SK-N-SH (cell line): ENCODE measurements around the gene POLR3H. TPM values are rescaled to one million over a fixed set of nuclear protein-coding genes. Genes with fewer than 3 reads are reported as not detected.

ENCODE experiments used
- CTCF ChIA-PET: fragments of 300-600, 350-600 bp; formaldehyde crosslinking; extraction: SDS; loops from one replicate; lab custom pipeline; 2021; lab: Yijun Ruan, JAX
- POLR2A ChIA-PET: fragments of 350-600 bp; sonication (Branson Sonifier 250); formaldehyde crosslinking; extraction: SDS; loops from one replicate; lab custom pipeline; 2020; ENCODE audit warnings: antibody characterized with exemption, inconsistent platforms; lab: Yijun Ruan, JAX
- DNase-seq: peaks from one replicate; pipeline ENCODE4 v3.0.0; 2012
- H2AFZ ChIP-seq: fragments of 200-600 bp; sonication (generic); 2 replicates; pipeline ENCODE4 v1.8.1; 2016; ENCODE audit warnings: antibody characterized with exemption, mild to moderate bottlenecking, low read depth
- H3F3A ChIP-seq: fragments of 200-600 bp; sonication (generic); replicated peaks from 2 replicates; pipeline ENCODE3; 2016; ENCODE audit warnings: antibody characterized with exemption, mild to moderate bottlenecking; ENCODE audit not compliant: insufficient read depth
- H3K27ac ChIP-seq, 2 experiments: fragments of 200-500 bp in 1 of 2; fragments of 200-600 bp in 1 of 2; sonication (Bioruptor generic) in 1 of 2; sonication (generic), shearing (Covaris generic) in 1 of 2; 2 replicates each; pipeline versions ENCODE4 v1.5.1 to v1.6.1; 2014 to 2016; ENCODE audit warnings: low read depth in 2 of 2, inconsistent platforms in 1 of 2, low read length in 1 of 2, mild to moderate bottlenecking in 1 of 2, mixed read lengths in 1 of 2
- H3K27me3 ChIP-seq: fragments of 200-600 bp; sonication (generic), shearing (Covaris generic); 2 replicates; pipeline ENCODE4 v1.6.1; 2016; ENCODE audit warnings: mixed run types; ENCODE audit not compliant: insufficient read depth
- H3K36me3 ChIP-seq, 2 experiments: fragments of 200-500 bp in 1 of 2; fragments of 200-600 bp in 1 of 2; sonication (Bioruptor generic) in 1 of 2; sonication (generic) in 1 of 2; replicated peaks in 1 of 2; 2 replicates each; pipeline versions ENCODE3 to v1.5.1; 2014 to 2016; ENCODE audit warnings: low read length in 1 of 2, mild to moderate bottlenecking in 1 of 2; ENCODE audit not compliant: insufficient read depth in 2 of 2, control insufficient read depth in 1 of 2
- H3K4me1 ChIP-seq, 2 experiments: fragments of 200-500 bp in 1 of 2; fragments of 200-600 bp in 1 of 2; sonication (Bioruptor generic) in 1 of 2; sonication (generic), shearing (Covaris generic) in 1 of 2; 2 replicates each; pipeline versions ENCODE4 v1.5.1 to v1.6.1; 2014 to 2016; ENCODE audit warnings: low read depth in 1 of 2, low read length in 1 of 2, mixed run types in 1 of 2; ENCODE audit not compliant: insufficient read depth in 2 of 2, control insufficient read depth in 1 of 2
- H3K4me2 ChIP-seq: fragments of 200-600 bp; sonication (generic), shearing (Covaris generic); 2 replicates; pipeline ENCODE4 v1.6.1; 2017; ENCODE audit warnings: mixed run types
- H3K4me3 ChIP-seq, 2 experiments: fragments of 200-500 bp in 1 of 2; fragments of 200-600 bp in 1 of 2; sonication (Bioruptor generic) in 1 of 2; sonication (generic), shearing (Covaris generic) in 1 of 2; 2 replicates each; pipeline versions ENCODE4 v1.5.1 to v1.8.1; 2014 to 2016; ENCODE audit warnings: low read depth in 2 of 2, inconsistent platforms in 1 of 2, low read length in 1 of 2, mild to moderate bottlenecking in 1 of 2, mixed read lengths in 1 of 2, moderate library complexity in 1 of 2
- H3K79me2 ChIP-seq: fragments of 200-600 bp; sonication (generic); 2 replicates; pipeline ENCODE4 v1.8.1; 2017; ENCODE audit warnings: mild to moderate bottlenecking; ENCODE audit not compliant: insufficient read depth
- H3K9ac ChIP-seq: fragments of 200-600 bp; sonication (generic); 2 replicates; pipeline ENCODE4 v1.6.1; 2017; ENCODE audit warnings: mixed run types
- H3K9me2 ChIP-seq: fragments of 200-600 bp; sonication (generic); 2 replicates; pipeline ENCODE4 v1.6.1; 2017; ENCODE audit warnings: mixed run types
- H3K9me3 ChIP-seq: fragments of 200-600 bp; sonication (generic); 2 replicates; pipeline ENCODE4 v1.6.1; 2017; ENCODE audit warnings: mixed run types, mild to moderate bottlenecking, moderate library complexity
- H4K20me1 ChIP-seq: fragments of 200-600 bp; sonication (generic); 2 replicates; pipeline ENCODE4 v1.6.1; 2017; ENCODE audit warnings: mild to moderate bottlenecking, mixed run types; ENCODE audit not compliant: insufficient read depth
- CHD2 ChIP-seq: fragments of 150-350 bp; IDR thresholded peaks from 2 replicates; pipeline ENCODE4 v1.6.1; 2018; ENCODE audit warnings: low read length; ENCODE audit not compliant: partially characterized antibody
- EP300 ChIP-seq, 2 experiments: IDR thresholded peaks; 2 replicates each; pipeline versions ENCODE4 v1.4.0 to v1.6.1; 2012; ENCODE audit warnings: borderline replicate concordance in 1 of 2, low read depth in 1 of 2, low read length in 1 of 2
- FOXM1 ChIP-seq: IDR thresholded peaks from 2 replicates; pipeline ENCODE4 v1.4.0; 2012; ENCODE audit warnings: low read depth, mild to moderate bottlenecking
- GABPA ChIP-seq: IDR thresholded peaks from 2 replicates; pipeline ENCODE4 v1.4.0; 2012; ENCODE audit warnings: low read depth, mild to moderate bottlenecking
- GATA2 ChIP-seq: sonication (generic); formaldehyde crosslinking; IDR thresholded peaks from 2 replicates; pipeline ENCODE4 v1.5.0; 2020; ENCODE audit warnings: mild to moderate bottlenecking, missing genetic modification reagents
- JUND ChIP-seq: IDR thresholded peaks from 2 replicates; pipeline ENCODE4 v1.4.0; 2012
- MAX ChIP-seq: IDR thresholded peaks from 2 replicates; pipeline ENCODE4 v1.4.0; 2012; ENCODE audit warnings: low read depth
- MEF2A ChIP-seq: IDR thresholded peaks from 2 replicates; pipeline ENCODE4 v1.4.0; 2012; ENCODE audit warnings: low read depth, borderline replicate concordance
- NFIC ChIP-seq: IDR thresholded peaks from 2 replicates; pipeline ENCODE4 v1.4.0; 2012; ENCODE audit warnings: borderline replicate concordance
- NRF1 ChIP-seq: IDR thresholded peaks from 2 replicates; pipeline ENCODE4 v1.6.1; 2012; ENCODE audit warnings: low read depth, mild to moderate bottlenecking, low read length
- PBX3 ChIP-seq: IDR thresholded peaks from 2 replicates; pipeline ENCODE4; 2012
- RAD21 ChIP-seq: IDR thresholded peaks from 2 replicates; pipeline ENCODE4 v1.6.1; 2012; ENCODE audit warnings: mild to moderate bottlenecking, low read length
- SIN3A ChIP-seq: IDR thresholded peaks from 2 replicates; pipeline ENCODE4 v1.6.1; 2012; ENCODE audit warnings: low read depth, mild to moderate bottlenecking, low read length, moderate library complexity, borderline replicate concordance
- TAF1 ChIP-seq: IDR thresholded peaks from 2 replicates; pipeline ENCODE4 v1.6.1; 2012; ENCODE audit warnings: low read depth, mild to moderate bottlenecking, low read length, moderate library complexity, borderline replicate concordance
- YY1 ChIP-seq: IDR thresholded peaks from 2 replicates; pipeline ENCODE4 v1.4.0; 2012; ENCODE audit warnings: low read depth, mild to moderate bottlenecking
- WGBS: methylation state at CpG from one replicate; pipeline ENCODE4 v1.1.6; 2017; ENCODE audit warnings: low lambda C conversion rate; 5-methylcytosine and 5-hydroxymethylcytosine counted together
- polyA plus RNA-seq, 3 experiments: library from polyadenylated mRNA; depleted of rRNA; stranded (reverse); fragments of >200 nt; gene quantifications; 2 replicates each; pipeline ENCODE4 v1.2.3, GENCODE V29; 2012
- TF ChIP-seq, protein P1 (sequence below): fragments of 150-350 bp; IDR thresholded peaks from 2 replicates; pipeline ENCODE4 v1.6.1; 2017; ENCODE audit warnings: antibody characterized with exemption, low read length, low read depth, borderline replicate concordance

Gene POLR3H
- polyA plus RNA-seq, 1 of the 3 experiments (the other 2 are of a cell fraction): 22.9 TPM

DNA sequence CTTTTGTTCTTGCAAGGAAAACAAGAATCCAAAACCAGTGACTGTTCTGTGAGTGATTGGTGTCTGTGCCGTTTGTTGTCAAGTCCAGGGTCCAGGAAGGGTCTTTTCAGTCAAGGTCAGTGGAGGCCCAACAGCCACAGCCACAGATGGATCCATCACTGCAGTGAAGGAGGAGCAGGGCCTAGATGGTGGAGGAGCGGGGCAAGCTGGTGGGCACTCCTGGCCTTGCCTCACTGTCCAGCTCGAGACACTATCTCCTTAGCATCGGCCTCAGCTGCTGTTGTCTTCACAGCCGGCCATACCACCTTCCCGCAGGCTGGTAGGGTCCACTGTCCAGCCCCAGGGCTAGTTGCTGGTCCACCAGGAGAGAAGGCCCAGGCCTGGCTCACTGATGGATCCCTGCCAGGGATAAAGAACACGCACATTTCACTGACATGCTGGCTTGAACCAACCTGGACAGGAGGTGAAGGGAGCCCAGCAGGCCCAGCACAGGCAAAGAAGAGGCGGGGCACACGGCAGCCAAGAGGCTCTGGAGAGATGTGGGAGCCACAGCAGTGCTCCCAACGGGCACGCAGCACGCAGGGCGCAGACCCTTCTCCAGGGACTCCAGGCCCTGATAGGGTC, 15.2 kb downstream of the POLR3H start:
- no peaks in the 10 kb centered on the region for H3K9me2 ChIP-seq
- TF ChIP-seq EP300 (IDR thresholded peaks at IDR 0.05; ENCODE audit: borderline replicate concordance in 1 of 2, low read depth in 1 of 2, low read length in 1 of 2): no peak
- no peak for TF ChIP-seq NRF1
- TF ChIP-seq PBX3: no peak
- TF ChIP-seq GATA2 (CRISPR knock-in tag): no peak
- no peak for TF ChIP-seq MAX
- TF ChIP-seq NFIC: no peak
- TF ChIP-seq, protein P1, sequence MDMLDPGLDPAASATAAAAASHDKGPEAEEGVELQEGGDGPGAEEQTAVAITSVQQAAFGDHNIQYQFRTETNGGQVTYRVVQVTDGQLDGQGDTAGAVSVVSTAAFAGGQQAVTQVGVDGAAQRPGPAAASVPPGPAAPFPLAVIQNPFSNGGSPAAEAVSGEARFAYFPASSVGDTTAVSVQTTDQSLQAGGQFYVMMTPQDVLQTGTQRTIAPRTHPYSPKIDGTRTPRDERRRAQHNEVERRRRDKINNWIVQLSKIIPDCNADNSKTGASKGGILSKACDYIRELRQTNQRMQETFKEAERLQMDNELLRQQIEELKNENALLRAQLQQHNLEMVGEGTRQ: no peak
- TF ChIP-seq FOXM1: no peak
- no peak for TF ChIP-seq RAD21
- TF ChIP-seq MEF2A: no peak
- no peak for TF ChIP-seq YY1
- no peak for TF ChIP-seq TAF1
- no peak for TF ChIP-seq JUND
- TF ChIP-seq SIN3A: no peak
- no peak for TF ChIP-seq CHD2
- TF ChIP-seq GABPA: no peak
- no peaks in the 10 kb centered on the region for H3K27me3 ChIP-seq
- H4K20me1 ChIP-seq: no peaks in the 10 kb centered on the region
- H2AFZ ChIP-seq: no peak overlapping the region
- peaks cover 0 to 2% of the 10 kb centered on the region in 2 experiments; a peak in 1 of 4 replicates for H3K4me1 ChIP-seq
- POLR2A ChIA-PET: no interaction called here
- 40% methylated on average over 1 of the region's 13 CpGs for WGBS
- no peak overlapping the region for H3K4me3 ChIP-seq
- H3K36me3 ChIP-seq: peaks cover 0 to 23% of the 10 kb centered on the region in 2 experiments
- DNase-seq: no peak
- H3F3A ChIP-seq: no peaks in the 10 kb centered on the region
- H3K9ac ChIP-seq: no peak overlapping the region
- no peaks in the 10 kb centered on the region; the same call in 1 of the 2 replicates for H3K79me2 ChIP-seq
- CTCF ChIA-PET: interaction anchor here (1.2 to 2.9 kb wide), 3 partner anchors 11 to 125 kb away, joined by 3 to 22 read pairs (median 5); no protein-coding TSS in a partner anchor
- no peak overlapping the region for H3K4me2 ChIP-seq
- no peaks in the 10 kb centered on the region for H3K9me3 ChIP-seq
- H3K27ac ChIP-seq: no peak overlapping the region; a peak in 1 of 4 replicates
